ENCODE measurements around the gene EFHD2.

Gene EFHD2

GRCh38 chr1:15406614-15407559, 2.8 kb upstream of the EFHD2 start:
- no peak for TF ChIP-seq CTCF (IDR thresholded peaks at IDR 0.05; ENCODE audit: low read depth, low read length, missing control alignments)
- no peak for DNase-seq (ENCODE audit: extremely low read depth, low read depth)
- no peak overlapping the region for H3K4me3 ChIP-seq (replicated peaks; ENCODE audit: low read depth, low read length)

- no peak overlapping the region for H3K4me3 ChIP-seq (replicated peaks; ENCODE audit: low read depth, low read length)
- DNase-seq (ENCODE audit: extremely low read depth, low read depth): no peak
- TF ChIP-seq CTCF (IDR thresholded peaks at IDR 0.05; ENCODE audit: low read depth, low read length, missing control alignments): no peak
These were observed 2.1 kb upstream of the EFHD2 start for GRCh38 chr1:15407580-15407979.

GRCh38 chr1:15408890-15409387, 749 bp upstream of the EFHD2 start:
- DNase-seq (ENCODE audit: extremely low read depth, low read depth): no peak
- no peak for TF ChIP-seq CTCF (IDR thresholded peaks at IDR 0.05; ENCODE audit: low read depth, low read length, missing control alignments)
- H3K4me3 ChIP-seq (replicated peaks; ENCODE audit: low read depth, low read length): peak overlapping the region; percentile 79

- H3K4me3 ChIP-seq (replicated peaks; ENCODE audit: low read depth, low read length): peak overlapping the region; percentile 79
- TF ChIP-seq CTCF (IDR thresholded peaks at IDR 0.05; ENCODE audit: low read depth, low read length, missing control alignments): no peak
- no peak for DNase-seq (ENCODE audit: extremely low read depth, low read depth)
These were observed 665 bp downstream of the EFHD2 start for GRCh38 chr1:15410223-15410883.

GRCh38 chr1:15410884-15411245, 1.2 kb downstream of the EFHD2 start:
- DNase-seq (ENCODE audit: extremely low read depth, low read depth): no peak
- peak overlapping the region; percentile 79 for H3K4me3 ChIP-seq (replicated peaks; ENCODE audit: low read depth, low read length)
- no peak for TF ChIP-seq CTCF (IDR thresholded peaks at IDR 0.05; ENCODE audit: low read depth, low read length, missing control alignments)

GRCh38 chr1:15411593-15412137, 2.0 kb downstream of the EFHD2 start:
- no peak for DNase-seq (ENCODE audit: extremely low read depth, low read depth)
- peak overlapping the region; percentile 79 for H3K4me3 ChIP-seq (replicated peaks; ENCODE audit: low read depth, low read length)
- no peak for TF ChIP-seq CTCF (IDR thresholded peaks at IDR 0.05; ENCODE audit: low read depth, low read length, missing control alignments)
